OCI-LY7 (cell line): ENCODE results near the gene MAP2K7. TPM values are rescaled to one million over a fixed set of nuclear protein-coding genes. Genes with fewer than 3 reads are reported as not detected.

Experiments used
- BruUV-seq: library from RNA; stranded (reverse); fragments of 400-500 nt; replicated peaks from 2 replicates; lab custom pipeline; 2021; lab: Mats Ljungman, UMichigan
- CTCF ChIA-PET: fragments of 300-600 bp; sonication (Branson Sonifier 250); formaldehyde crosslinking; loops from one replicate; lab custom pipeline; 2022; ENCODE audit warnings: antibody characterized with exemption; ENCODE audit not compliant: unreplicated experiment; lab: Charles Lee
- POLR2A ChIA-PET: fragments of 300-600 bp; sonication (Branson Sonifier 250); formaldehyde crosslinking; loops from one replicate; lab custom pipeline; 2022; ENCODE audit warnings: antibody characterized with exemption; lab: Charles Lee
- DNase-seq: peaks from one replicate; pipeline ENCODE4 v3.0.0-alpha.2; 2015; ENCODE audit warnings: low spot score
- H2AFZ ChIP-seq: fragments of 200-600 bp; sonication (generic), shearing (Covaris generic); 2 replicates; pipeline ENCODE4 v1.6.1; 2014; ENCODE audit warnings: mild to moderate bottlenecking, antibody characterized with exemption, low read length, moderate library complexity
- H3K27ac ChIP-seq: fragments of 200-600 bp; sonication (generic); 2 replicates; pipeline ENCODE4 v1.5.1; 2014; ENCODE audit warnings: mixed run types, low read depth, mild to moderate bottlenecking, moderate library complexity, low read length, inconsistent platforms; ENCODE audit not compliant: poor library complexity, severe bottlenecking
- H3K36me3 ChIP-seq: fragments of 200-600 bp; sonication (generic); 2 replicates; pipeline ENCODE4 v1.6.1; 2014; ENCODE audit warnings: mild to moderate bottlenecking, antibody characterized with exemption, low read length, moderate library complexity, mixed read lengths; ENCODE audit not compliant: insufficient read depth
- H3K4me1 ChIP-seq: fragments of 200-600 bp; sonication (generic); 2 replicates; pipeline ENCODE4 v1.5.1; 2014; ENCODE audit warnings: mild to moderate bottlenecking, low read length; ENCODE audit not compliant: insufficient read depth, poor library complexity, severe bottlenecking
- H3K4me2 ChIP-seq: fragments of 200-600 bp; sonication (generic); 2 replicates; pipeline ENCODE4 v1.6.1; 2014; ENCODE audit warnings: mild to moderate bottlenecking, low read length
- H3K4me3 ChIP-seq: fragments of 200-600 bp; sonication (generic); 2 replicates; pipeline ENCODE4 v1.5.1; 2014; ENCODE audit warnings: mild to moderate bottlenecking, low read depth, low read length; ENCODE audit not compliant: poor library complexity, severe bottlenecking
- H3K79me2 ChIP-seq: fragments of 200-600 bp; sonication (generic); 2 replicates; pipeline ENCODE4 v1.6.1; 2016; ENCODE audit warnings: low read depth, mild to moderate bottlenecking, low read length, moderate library complexity, mixed read lengths; ENCODE audit not compliant: insufficient read depth
- H3K9me2 ChIP-seq: fragments of 200-600 bp; sonication (generic); 2 replicates; pipeline ENCODE4 v1.6.1; 2016; ENCODE audit warnings: mild to moderate bottlenecking, low read length, mixed read lengths; ENCODE audit not compliant: insufficient read depth
- H3K9me3 ChIP-seq: fragments of 200-600 bp; sonication (generic); 2 replicates; pipeline ENCODE4 v1.6.1; 2014; ENCODE audit warnings: mild to moderate bottlenecking, mixed run types, low read length, mixed read lengths
- H4K20me1 ChIP-seq: fragments of 200-600 bp; sonication (generic); 2 replicates; pipeline ENCODE4 v1.6.1; 2014; ENCODE audit warnings: mild to moderate bottlenecking, antibody characterized with exemption, low read length, moderate library complexity, mixed read lengths; ENCODE audit not compliant: insufficient read depth
- EZH2phosphoT487 ChIP-seq: fragments of 200-600 bp; sonication (generic); IDR thresholded peaks from 2 replicates; pipeline ENCODE4 v1.6.1; 2018; ENCODE audit warnings: low read depth, borderline replicate concordance, mild to moderate bottlenecking, mixed run types, antibody characterized with exemption, low read length, moderate library complexity, mixed read lengths
- intact Hi-C: fragments of 100-400 bp; cut with micrococcal nuclease; formaldehyde crosslinking; loops from one replicate; pipeline ENCODE4 v1.10.0; 2022; ENCODE audit not compliant: unreplicated experiment
- total RNA-seq, 2 experiments: library from RNA; depleted of rRNA in 1 of 2; stranded (reverse); fragments of >200 nt in 1 of 2; shearing (Covaris generic) in 1 of 2; gene quantifications; 2 replicates each; pipeline ENCODE4 v1.2.3, GENCODE V29; 2014 to 2022
- TF ChIP-seq, protein P1 (sequence below): fragments of 200-600 bp; sonication (generic); conservative IDR thresholded peaks from 2 replicates; pipeline ENCODE4 v1.5.1; 2014; ENCODE audit warnings: mild to moderate bottlenecking, antibody characterized with exemption, low read length, moderate library complexity, mixed read lengths

The MAP2K7 gene
- total RNA-seq, 2 experiments from 2014 or later = 23.2 to 44.5 TPM

DNA sequence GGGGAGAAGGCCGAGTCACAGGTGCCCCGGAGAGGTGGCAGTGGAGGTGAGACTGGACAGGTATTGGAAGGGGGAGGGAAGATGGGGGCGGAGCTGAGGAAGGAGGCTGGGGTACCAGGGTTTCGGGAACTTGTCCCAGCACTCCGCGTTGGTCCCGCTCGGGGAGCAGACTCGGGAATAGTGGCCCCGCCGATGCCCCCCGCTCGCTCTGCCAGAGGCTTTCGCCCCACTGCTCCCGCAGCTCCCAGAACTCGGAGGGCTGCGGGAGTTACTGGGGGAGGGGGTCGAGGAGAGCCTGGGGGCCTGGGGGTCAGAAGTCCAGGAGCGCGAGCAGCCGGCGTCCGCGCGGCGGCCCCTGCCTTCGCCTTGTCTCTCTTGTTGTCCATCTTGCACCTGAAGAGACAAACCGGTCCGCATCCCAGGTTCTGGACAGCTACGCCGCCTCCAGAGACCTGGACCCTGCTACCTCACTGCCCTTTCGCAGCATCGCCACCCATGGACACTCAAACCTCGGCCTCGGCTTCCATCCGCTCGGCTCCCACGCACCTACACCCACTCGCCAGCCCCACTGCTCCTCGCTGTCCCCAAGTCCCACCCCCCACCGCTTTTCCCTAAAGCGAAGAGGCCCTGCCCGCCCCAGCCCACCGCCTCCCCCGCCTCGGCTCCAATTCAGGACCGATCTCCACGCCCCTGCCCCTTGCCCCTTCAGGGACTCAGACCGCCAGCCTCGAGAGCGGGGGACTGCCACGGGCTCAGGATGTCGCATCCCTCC is 30.2 kb upstream of the MAP2K7 start:
- intact Hi-C loops = no loop called here
- peaks cover 37% of the 10 kb centered on the region for H3K4me1 ChIP-seq
- H3K4me2 ChIP-seq = no peak overlapping the region
- no peak overlapping the region for H3K4me3 ChIP-seq
- DNase-seq = no peak
- BruUV-seq = no TSS peak
- no peaks in the 10 kb centered on the region for H3K36me3 ChIP-seq
- POLR2A ChIA-PET = no interaction called here
- no peaks in the 10 kb centered on the region for H4K20me1 ChIP-seq
- H3K9me2 ChIP-seq = no peaks in the 10 kb centered on the region
- no peak for TF ChIP-seq EZH2phosphoT487
- TF ChIP-seq, protein P1, sequence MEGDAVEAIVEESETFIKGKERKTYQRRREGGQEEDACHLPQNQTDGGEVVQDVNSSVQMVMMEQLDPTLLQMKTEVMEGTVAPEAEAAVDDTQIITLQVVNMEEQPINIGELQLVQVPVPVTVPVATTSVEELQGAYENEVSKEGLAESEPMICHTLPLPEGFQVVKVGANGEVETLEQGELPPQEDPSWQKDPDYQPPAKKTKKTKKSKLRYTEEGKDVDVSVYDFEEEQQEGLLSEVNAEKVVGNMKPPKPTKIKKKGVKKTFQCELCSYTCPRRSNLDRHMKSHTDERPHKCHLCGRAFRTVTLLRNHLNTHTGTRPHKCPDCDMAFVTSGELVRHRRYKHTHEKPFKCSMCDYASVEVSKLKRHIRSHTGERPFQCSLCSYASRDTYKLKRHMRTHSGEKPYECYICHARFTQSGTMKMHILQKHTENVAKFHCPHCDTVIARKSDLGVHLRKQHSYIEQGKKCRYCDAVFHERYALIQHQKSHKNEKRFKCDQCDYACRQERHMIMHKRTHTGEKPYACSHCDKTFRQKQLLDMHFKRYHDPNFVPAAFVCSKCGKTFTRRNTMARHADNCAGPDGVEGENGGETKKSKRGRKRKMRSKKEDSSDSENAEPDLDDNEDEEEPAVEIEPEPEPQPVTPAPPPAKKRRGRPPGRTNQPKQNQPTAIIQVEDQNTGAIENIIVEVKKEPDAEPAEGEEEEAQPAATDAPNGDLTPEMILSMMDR = no peak
- H3K79me2 ChIP-seq = no peaks in the 10 kb centered on the region
- H2AFZ ChIP-seq = no peak overlapping the region
- CTCF ChIA-PET = no interaction called here
- no peak overlapping the region for H3K27ac ChIP-seq
- H3K9me3 ChIP-seq = no peaks in the 10 kb centered on the region

DNA sequence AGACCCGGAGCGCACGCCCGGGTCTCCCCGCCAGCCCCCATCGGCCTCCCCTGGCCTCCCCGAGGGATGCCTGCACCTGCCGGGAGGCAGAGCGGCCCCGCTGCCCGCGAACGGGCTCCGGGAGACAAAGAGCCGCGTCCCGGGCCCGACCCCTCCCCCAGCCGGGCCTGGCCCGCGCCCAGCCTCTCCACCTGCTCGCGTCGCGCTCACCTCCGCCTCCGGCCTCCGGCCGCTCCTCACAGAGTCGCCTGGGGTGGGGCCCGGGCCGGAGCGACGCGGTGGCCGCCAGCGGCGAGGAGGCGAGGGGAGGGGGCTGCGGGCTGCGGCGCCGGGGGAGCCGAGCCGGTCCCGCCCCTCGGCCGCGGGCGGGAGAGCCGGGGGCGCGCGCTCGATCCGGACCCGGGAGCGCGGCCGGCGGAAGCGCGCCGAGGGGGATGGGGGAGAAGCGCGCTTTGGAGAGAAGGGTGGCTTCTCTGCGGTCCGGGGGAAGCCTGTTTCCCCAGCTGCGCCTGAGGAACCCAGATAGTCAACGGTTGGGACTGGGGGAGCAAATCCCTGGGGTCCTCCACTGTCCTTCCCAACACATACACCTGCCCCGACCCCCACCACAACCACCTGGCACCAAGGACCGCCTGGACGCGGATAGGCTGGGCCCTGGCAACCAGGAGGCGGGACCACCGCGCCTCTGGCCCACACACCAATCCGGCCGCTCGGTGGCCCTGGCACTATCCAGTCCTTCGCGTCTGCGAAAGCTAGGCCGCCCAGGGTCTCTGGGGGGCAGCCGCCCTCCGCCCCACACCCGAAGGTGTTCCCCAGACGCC is 29.4 kb upstream of the MAP2K7 start, which contains the start of gene PRR36:
TSS of gene PRR36 (minus strand) at position 315 of the 821 bp plus-strand sequence. CDS start 701 bp downstream, outside the sequence.
- ChIA-PET CTCF (no interaction called here), POLR2A (no interaction called here)
- H3K4me2 ChIP-seq = no peak within 1 kb of the TSS
- no peak within 1 kb of the TSS for H3K4me3 ChIP-seq
- H3K4me1 ChIP-seq = peaks cover 32% of the 10 kb centered on the region
- H2AFZ ChIP-seq = no peak within 1 kb of the TSS
- no TSS peak for BruUV-seq
- no peaks in the 10 kb centered on the region for H3K36me3 ChIP-seq
- no peak for TF ChIP-seq EZH2phosphoT487
- TF ChIP-seq, protein P1 = no peak
- no peaks in the 10 kb centered on the region for H3K9me3 ChIP-seq
- intact Hi-C loops = no loop called here
- no peak within 1 kb of the TSS for H3K27ac ChIP-seq
- H3K9me2 ChIP-seq = no peaks in the 10 kb centered on the region
- H4K20me1 ChIP-seq = no peaks in the 10 kb centered on the region
- no peak for DNase-seq
- no peaks in the 10 kb centered on the region for H3K79me2 ChIP-seq
